Fibroblast of lung (primary cell): Measurements from ENCODE around the gene SLC30A10. TPM values are rescaled to one million over a fixed set of nuclear protein-coding genes. Genes with fewer than 3 reads are reported as not detected.

ENCODE experiments used
- DNase-seq, 2 donors: peaks; one replicate each; pipeline versions ENCODE4 v3.0.0 to v3.0.0-alpha.2; 2010; ENCODE audit warnings: low read depth in 2 of 2
- H2AFZ ChIP-seq: 2 replicates; pipeline ENCODE4 v1.5.1; 2012; ENCODE audit warnings: low read length, control low read depth, inconsistent platforms
- H3K27ac ChIP-seq: 2 replicates; pipeline ENCODE4 v1.5.1; 2011; ENCODE audit warnings: low read length, control low read depth; ENCODE audit not compliant: insufficient read depth
- H3K27me3 ChIP-seq: 2 replicates; pipeline ENCODE4 v1.5.1; 2011; ENCODE audit warnings: mild to moderate bottlenecking, low read length; ENCODE audit not compliant: control insufficient read depth, insufficient read depth
- H3K36me3 ChIP-seq: 2 replicates; pipeline ENCODE4 v1.5.1; 2011; ENCODE audit warnings: low read length; ENCODE audit not compliant: control insufficient read depth, insufficient read depth
- H3K4me1 ChIP-seq: 2 replicates; pipeline ENCODE4 v1.5.1; 2011; ENCODE audit warnings: low read length; ENCODE audit not compliant: control insufficient read depth, insufficient read depth; ENCODE audit errors: extremely low read depth
- H3K4me2 ChIP-seq: 2 replicates; pipeline ENCODE4 v1.5.1; 2011; ENCODE audit warnings: low read length, control low read depth; ENCODE audit not compliant: insufficient read depth; ENCODE audit errors: extremely low read depth
- H3K4me3 ChIP-seq, 4 experiments: fragments of 200-600 bp in 1 of 4; sonication (generic) in 1 of 4; replicated peaks in 1 of 4; 2 replicates each; pipeline ENCODE4 v1.5.1; 2011 to 2016; ENCODE audit warnings: low read length in 4 of 4, low read depth in 3 of 4, mild to moderate bottlenecking in 3 of 4, control low read depth in 2 of 4, inconsistent platforms in 1 of 4, mixed read lengths in 1 of 4; ENCODE audit not compliant: insufficient read depth in 1 of 4; ENCODE audit errors: control extremely low read depth in 1 of 4
- H3K79me2 ChIP-seq: 2 replicates; pipeline ENCODE4 v1.5.1; 2012; ENCODE audit warnings: mild to moderate bottlenecking, low read length, inconsistent platforms; ENCODE audit not compliant: control insufficient read depth, insufficient read depth
- H3K9ac ChIP-seq: 2 replicates; pipeline ENCODE4 v1.5.1; 2011; ENCODE audit warnings: mild to moderate bottlenecking, low read length, control low read depth; ENCODE audit not compliant: insufficient read depth
- H3K9me3 ChIP-seq: 2 replicates; pipeline ENCODE4 v1.5.1; 2012; ENCODE audit warnings: low read depth, low read length; ENCODE audit not compliant: control insufficient read depth, insufficient read depth
- H4K20me1 ChIP-seq: 2 replicates; pipeline ENCODE4 v1.5.1; 2011; ENCODE audit warnings: low read length; ENCODE audit not compliant: control insufficient read depth, insufficient read depth; ENCODE audit errors: extremely low read depth
- EZH2 ChIP-seq: IDR thresholded peaks from 2 replicates; pipeline ENCODE4 v1.5.1; 2012; ENCODE audit warnings: low read length, control low read depth, mild to moderate bottlenecking; ENCODE audit errors: missing control alignments
- polyA plus RNA-seq, 2 donors: library from polyadenylated mRNA; depleted of rRNA in 1 of 2; stranded (reverse) in 1 of 2; unstranded in 1 of 2; fragments of >200 nt; gene quantifications; 2 replicates each; pipeline ENCODE4 v1.2.1, GENCODE V29; 2011 to 2012; ENCODE audit warnings: missing spikeins in 1 of 2
- total RNA-seq: library from RNA; depleted of rRNA; stranded (reverse); fragments of >200 nt; gene quantifications from 2 replicates; pipeline ENCODE4 v1.2.1, GENCODE V29; 2014
- TF ChIP-seq, protein P1 (sequence below), 2 donors: IDR thresholded peaks in 1 of 2; conservative IDR thresholded peaks in 1 of 2; 1 replicate in 1 of 2; 2 replicates in 1 of 2; pipeline ENCODE4 v1.5.1; 2011 to 2012; ENCODE audit warnings: low read length in 2 of 2, control low read depth in 1 of 2, inconsistent platforms in 1 of 2, low read depth in 1 of 2, mild to moderate bottlenecking in 1 of 2

Gene SLC30A10
- total and polyA plus RNA-seq, 2 donors (not counting 1 experiment from before 2014, with no cell fraction given), result not detected

DNA sequence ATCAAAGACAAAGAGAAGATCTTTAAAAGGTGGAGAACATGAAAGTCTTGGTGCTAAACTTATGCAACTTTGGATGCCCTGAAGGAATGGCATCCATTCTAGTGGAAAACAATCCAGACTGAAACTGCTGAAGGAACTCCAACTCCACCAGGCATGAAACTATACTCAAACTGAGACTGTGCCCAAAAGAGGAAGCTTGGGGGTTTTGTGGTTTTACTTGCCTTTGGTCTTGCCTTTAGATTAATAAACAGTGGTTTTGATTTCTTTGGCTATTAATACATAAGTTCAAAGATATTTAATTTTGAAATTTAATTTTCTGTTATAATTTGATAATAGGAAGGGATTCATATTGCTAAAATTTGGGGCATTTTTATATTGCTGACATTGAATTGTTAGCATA lies 17.4 kb upstream of the SLC30A10 start:
- Histone ChIP-seq H3K36me3 (no peaks in the 10 kb centered on the region), H3K9me3 (no peaks in the 10 kb centered on the region), H3K27me3 (no peaks in the 10 kb centered on the region), H3K79me2 (no peaks in the 10 kb centered on the region), H3K4me3 (no peak overlapping the region), H4K20me1 (no peaks in the 10 kb centered on the region), H3K4me1 (no peaks in the 10 kb centered on the region), H3K27ac (no peak overlapping the region), H3K4me2 (no peak overlapping the region), H2AFZ (no peak overlapping the region), H3K9ac (no peak overlapping the region)
- TF ChIP-seq, protein P1, sequence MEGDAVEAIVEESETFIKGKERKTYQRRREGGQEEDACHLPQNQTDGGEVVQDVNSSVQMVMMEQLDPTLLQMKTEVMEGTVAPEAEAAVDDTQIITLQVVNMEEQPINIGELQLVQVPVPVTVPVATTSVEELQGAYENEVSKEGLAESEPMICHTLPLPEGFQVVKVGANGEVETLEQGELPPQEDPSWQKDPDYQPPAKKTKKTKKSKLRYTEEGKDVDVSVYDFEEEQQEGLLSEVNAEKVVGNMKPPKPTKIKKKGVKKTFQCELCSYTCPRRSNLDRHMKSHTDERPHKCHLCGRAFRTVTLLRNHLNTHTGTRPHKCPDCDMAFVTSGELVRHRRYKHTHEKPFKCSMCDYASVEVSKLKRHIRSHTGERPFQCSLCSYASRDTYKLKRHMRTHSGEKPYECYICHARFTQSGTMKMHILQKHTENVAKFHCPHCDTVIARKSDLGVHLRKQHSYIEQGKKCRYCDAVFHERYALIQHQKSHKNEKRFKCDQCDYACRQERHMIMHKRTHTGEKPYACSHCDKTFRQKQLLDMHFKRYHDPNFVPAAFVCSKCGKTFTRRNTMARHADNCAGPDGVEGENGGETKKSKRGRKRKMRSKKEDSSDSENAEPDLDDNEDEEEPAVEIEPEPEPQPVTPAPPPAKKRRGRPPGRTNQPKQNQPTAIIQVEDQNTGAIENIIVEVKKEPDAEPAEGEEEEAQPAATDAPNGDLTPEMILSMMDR (conservative IDR thresholded peaks at IDR 0.05 in 1 of 2, IDR thresholded peaks at IDR 0.05 in 1 of 2; ENCODE audit: low read depth in 1 of 2, low read length in 2 of 2), result no peak
- no peak for TF ChIP-seq EZH2
- no peak for DNase-seq

DNA sequence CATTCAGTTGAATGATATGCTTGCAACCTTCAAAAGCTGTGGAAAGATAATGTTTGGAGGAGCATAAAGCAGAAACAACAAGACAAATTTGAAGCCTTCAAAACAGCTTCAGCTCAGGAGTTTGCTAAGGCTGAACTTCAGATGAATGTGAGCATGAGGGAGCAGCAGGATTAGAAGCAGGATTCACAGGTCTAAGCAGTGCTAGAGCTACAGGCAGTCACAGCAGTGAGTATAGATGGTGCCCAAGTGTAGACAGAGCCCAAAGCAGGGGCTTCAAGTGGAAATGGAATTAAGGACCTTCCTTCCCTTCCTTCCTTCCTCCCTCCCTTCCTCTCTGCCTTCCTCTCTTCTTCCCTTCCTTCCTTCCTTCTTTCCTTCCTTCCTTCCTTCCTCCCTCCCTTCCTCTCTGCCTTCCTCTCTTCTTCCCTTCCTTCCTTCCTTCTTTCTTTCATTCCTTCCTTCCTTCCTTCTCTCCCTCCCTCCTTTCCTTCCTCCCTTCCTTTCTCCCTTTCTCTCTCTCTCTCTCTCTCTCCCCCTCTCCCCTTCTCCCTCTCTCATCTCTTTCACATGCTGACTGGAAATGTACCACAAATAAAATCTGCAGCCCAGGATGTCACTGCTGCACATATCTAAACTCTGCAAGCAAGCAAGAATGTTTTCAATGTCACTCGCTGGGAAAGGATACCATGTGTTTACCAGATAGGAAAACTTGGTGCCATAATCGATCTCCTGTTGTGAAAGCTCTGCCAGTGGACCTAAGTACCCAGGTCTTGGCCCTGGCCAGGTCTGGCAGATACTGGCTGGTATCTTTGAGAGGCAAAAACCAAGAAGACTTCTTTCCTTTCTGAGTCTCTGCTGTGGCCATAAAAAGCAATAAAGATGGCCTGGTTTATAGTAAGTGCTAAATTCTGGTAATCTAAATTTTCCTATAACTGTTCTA lies 13.1 kb upstream of the SLC30A10 start:
- H3K4me2 ChIP-seq, result no peak overlapping the region

DNA sequence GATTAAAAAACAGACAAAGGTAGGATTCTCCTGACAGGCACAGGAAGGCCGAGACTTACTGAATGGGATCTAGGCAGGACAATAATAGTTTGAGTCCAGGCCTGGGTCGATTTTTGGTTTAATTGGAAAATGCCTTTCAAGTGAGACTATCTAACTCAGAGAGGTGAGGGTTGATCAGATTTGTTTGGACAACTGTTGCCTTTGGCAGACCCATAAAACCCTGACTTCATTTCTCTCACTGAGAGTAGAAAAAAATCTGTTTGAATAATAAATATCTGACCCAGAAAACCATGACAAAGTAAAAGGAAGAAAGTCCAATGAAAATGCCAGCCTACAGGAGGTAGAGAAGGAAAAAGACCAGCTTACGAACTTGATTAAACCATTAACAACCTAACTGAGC lies 12.3 kb upstream of the SLC30A10 start:
- TF ChIP-seq, protein P1 (conservative IDR thresholded peaks at IDR 0.05 in 1 of 2, IDR thresholded peaks at IDR 0.05 in 1 of 2; ENCODE audit: low read depth in 1 of 2, low read length in 2 of 2), result no peak
- TF ChIP-seq EZH2, result no peak
- Histone ChIP-seq H3K27ac (no peak overlapping the region), H3K4me2 (no peak overlapping the region), H3K36me3 (no peaks in the 10 kb centered on the region), H3K27me3 (no peaks in the 10 kb centered on the region), H3K4me3 (no peak overlapping the region), H2AFZ (no peak overlapping the region), H4K20me1 (no peaks in the 10 kb centered on the region), H3K9me3 (no peaks in the 10 kb centered on the region), H3K79me2 (no peaks in the 10 kb centered on the region), H3K4me1 (no peaks in the 10 kb centered on the region), H3K9ac (no peak overlapping the region)
- peak in 1 of 2 donors; percentile 10 for DNase-seq

More for the DNA sequence above, 13.1 kb upstream of the SLC30A10 start:
- no peak overlapping the region for H3K27ac ChIP-seq
- no peak overlapping the region for H3K4me3 ChIP-seq
- H3K9me3 ChIP-seq, result no peaks in the 10 kb centered on the region
- no peaks in the 10 kb centered on the region for H3K4me1 ChIP-seq
- H3K27me3 ChIP-seq, result no peaks in the 10 kb centered on the region
- no peaks in the 10 kb centered on the region for H3K79me2 ChIP-seq
- H3K36me3 ChIP-seq, result no peaks in the 10 kb centered on the region
- DNase-seq, result no peak
- H3K9ac ChIP-seq, result no peak overlapping the region
- H2AFZ ChIP-seq, result no peak overlapping the region
- no peaks in the 10 kb centered on the region for H4K20me1 ChIP-seq
- no peak for TF ChIP-seq EZH2
- TF ChIP-seq, protein P1 (conservative IDR thresholded peaks at IDR 0.05 in 1 of 2, IDR thresholded peaks at IDR 0.05 in 1 of 2; ENCODE audit: low read depth in 1 of 2, low read length in 2 of 2), result no peak
